Activated naive CD8-positive, alpha-beta T cell treated with anti-CD3 and anti-CD28 coated beads, Interleukin-2, amount 10 ng/mL, durations not matched to agents 7 days and 5 days (primary cell): Measurements from ENCODE around the gene GIMAP4. TPM values are rescaled to one million over a fixed set of nuclear protein-coding genes. Genes with fewer than 3 reads are reported as not detected.
"Not testable (repeated sequence)": the region's sequence is repeated elsewhere in the genome, so short reads cannot be mapped to it uniquely, and the experiment has no call there.

Experiments used
- ATAC-seq: fragments of 150-1000 bp; cut with Tn5 transposase; one replicate; pipeline ENCODE4 v1.10.0; 2021; ENCODE audit warnings: low read depth, moderate library complexity
- POLR2A ChIA-PET: fragments of 350-600 bp; sonication (Branson Sonifier 250); formaldehyde crosslinking; loops from one replicate; lab custom pipeline; 2021; ENCODE audit warnings: antibody characterized with exemption; lab: Charles Lee
- DNase-seq: peaks from one replicate; pipeline ENCODE4 v3.0.0; 2021
- H3K27ac Mint-ChIP-seq: one replicate; pipeline ENCODE4 v1.8.0; 2022; ENCODE audit warnings: mild to moderate bottlenecking, mixed read lengths
- H3K27me3 Mint-ChIP-seq: one replicate; pipeline ENCODE4 v1.8.0; 2022; ENCODE audit warnings: mild to moderate bottlenecking, moderate library complexity, mixed read lengths
- H3K36me3 Mint-ChIP-seq: one replicate; pipeline ENCODE4 v1.8.0; 2021; ENCODE audit warnings: mild to moderate bottlenecking, mixed read lengths
- H3K4me1 Mint-ChIP-seq: one replicate; pipeline ENCODE4 v1.8.0; 2021; ENCODE audit warnings: mixed read lengths
- H3K4me3 Mint-ChIP-seq: one replicate; pipeline ENCODE4 v1.8.0; 2022; ENCODE audit warnings: mild to moderate bottlenecking, moderate library complexity, mixed read lengths
- H3K9me3 Mint-ChIP-seq: one replicate; pipeline ENCODE4 v1.8.0; 2021; ENCODE audit warnings: mixed read lengths
- total RNA-seq, 2 experiments: library from RNA; stranded (reverse); gene quantifications; one replicate each; pipeline ENCODE4 v1.2.3, GENCODE V29; 2021

GIMAP4 gene
- total RNA-seq, 2 experiments from 2014 or later: 285 to 288 TPM

DNA sequence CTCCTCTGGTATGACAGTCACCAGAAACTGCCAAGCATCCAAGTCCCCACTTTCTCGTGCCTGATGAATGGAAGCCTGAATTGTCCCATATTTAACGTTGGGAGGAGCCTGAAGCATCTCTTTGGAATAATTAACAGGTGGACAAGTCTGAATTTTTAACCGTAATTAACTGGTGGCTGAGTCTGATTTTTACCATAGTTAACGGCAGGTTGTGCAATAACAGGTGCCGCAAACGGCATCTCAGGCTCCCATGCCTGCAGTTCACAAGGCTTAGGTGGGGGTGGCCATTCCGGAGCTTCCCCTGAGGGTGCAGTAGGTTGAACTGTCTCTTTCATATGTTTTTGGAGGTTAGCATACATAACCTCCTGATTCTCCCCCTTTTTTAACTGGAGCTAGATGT, 2.0 kb upstream of the GIMAP4 start:
- H3K27ac Mint-ChIP-seq: peak overlapping the region; percentile 56
- H3K36me3 Mint-ChIP-seq: peaks cover 44% of the 10 kb centered on the region
- peak overlapping the region; percentile 54 for H3K4me3 Mint-ChIP-seq
- peaks cover 16% of the 10 kb centered on the region for H3K9me3 Mint-ChIP-seq
- H3K4me1 Mint-ChIP-seq: peaks cover 59% of the 10 kb centered on the region
- DNase-seq (no peak), ATAC-seq (no peak)
- no peaks in the 10 kb centered on the region for H3K27me3 Mint-ChIP-seq
- POLR2A ChIA-PET: interaction anchor here (0.6 to 7.3 kb wide), 6 partner anchors 51 to 190 kb away, joined by 3 to 81 read pairs (median 4); partner anchors contain the start of genes GIMAP1, GIMAP7 and GIMAP8

DNA sequence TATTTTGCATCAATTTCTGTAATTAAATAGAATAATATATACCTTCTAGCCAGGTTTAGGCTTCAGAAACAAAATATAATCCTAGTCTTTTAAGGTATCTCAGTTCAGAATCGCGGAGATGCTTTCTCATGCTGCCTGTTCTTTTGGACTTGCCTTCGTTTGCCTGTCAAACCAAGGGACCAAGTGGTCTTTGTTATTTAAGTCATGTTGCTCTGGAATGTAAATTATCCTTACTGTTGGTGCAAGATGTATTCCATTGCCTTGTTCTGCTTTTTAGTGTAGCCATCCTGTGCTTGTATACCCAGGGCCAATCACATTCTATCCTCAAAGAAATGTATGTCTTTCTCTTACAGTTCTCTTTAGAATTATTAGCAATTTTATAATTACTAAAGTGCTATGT, 1.1 kb upstream of the GIMAP4 start:
- Mint-ChIP-seq H3K4me3 (peak overlapping the region; percentile 94), H3K9me3 (peaks cover 9% of the 10 kb centered on the region), H3K36me3 (peaks cover 45% of the 10 kb centered on the region), H3K4me1 (peaks cover 59% of the 10 kb centered on the region), H3K27me3 (no peaks in the 10 kb centered on the region), H3K27ac (peak overlapping the region; percentile 64)
- no peak for DNase-seq
- ATAC-seq: no peak
- POLR2A ChIA-PET: interaction anchor here (1.4 to 7.3 kb wide), 6 partner anchors 49 to 167 kb away, joined by 3 to 103 read pairs (median 14); partner anchors contain the start of genes GIMAP1, GIMAP6, GIMAP7 and GIMAP8

DNA sequence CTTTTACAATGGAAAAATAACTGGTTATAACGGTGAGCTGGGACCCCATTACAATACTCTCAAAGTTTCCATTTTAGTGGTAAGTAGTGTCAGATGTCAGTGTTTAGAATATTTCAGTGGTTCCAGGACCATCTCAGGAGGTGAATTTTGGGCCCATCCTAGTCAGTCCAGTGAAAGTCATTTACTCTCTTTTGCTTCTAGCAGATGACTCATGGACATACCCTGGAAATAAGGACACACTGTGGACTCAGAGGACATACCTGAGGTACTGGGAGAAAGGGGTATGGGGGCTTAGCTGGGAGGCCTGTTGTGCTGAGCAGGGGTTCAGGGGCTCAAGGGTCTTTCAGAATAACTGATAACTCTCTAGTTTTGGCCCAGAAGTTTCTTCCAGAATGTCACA, 618 bp upstream of the GIMAP4 start:
- Mint-ChIP-seq H3K4me3 (peak overlapping the region; percentile 94), H3K27ac (peak overlapping the region; percentile 96), H3K36me3 (peaks cover 47% of the 10 kb centered on the region), H3K4me1 (peaks cover 59% of the 10 kb centered on the region), H3K9me3 (peaks cover 6% of the 10 kb centered on the region), H3K27me3 (no peaks in the 10 kb centered on the region)
- POLR2A ChIA-PET: interaction anchor here (0.7 to 7.3 kb wide), 17 partner anchors 21 to 189 kb away, joined by 3 to 103 read pairs (median 11); partner anchors contain the start of genes GIMAP1, GIMAP2, GIMAP6 and GIMAP7
- no peak for DNase-seq
- ATAC-seq: no peak

DNA sequence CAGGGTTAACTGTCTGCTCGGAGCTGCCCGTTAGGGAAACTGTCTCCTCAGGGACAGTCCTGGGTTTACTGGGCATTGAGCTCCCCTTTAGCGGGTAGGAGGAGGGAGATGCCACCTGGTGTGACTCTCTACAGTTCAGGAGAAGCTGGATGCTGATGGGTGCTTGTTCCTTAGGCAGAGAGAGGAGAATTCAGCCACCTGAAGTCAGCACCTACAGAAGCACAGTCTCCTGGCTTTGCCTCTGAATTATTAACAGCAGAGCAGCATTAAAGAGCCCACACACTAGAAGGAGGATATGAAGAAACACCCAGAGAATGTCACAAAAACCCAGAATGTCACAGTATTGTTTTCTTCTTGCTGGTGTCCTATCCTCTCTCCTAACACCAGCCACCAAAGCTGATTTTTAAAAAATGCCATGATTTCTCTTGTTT, 696 bp downstream of the GIMAP4 start:
- peak overlapping the region; percentile 96 for H3K27ac Mint-ChIP-seq
- POLR2A ChIA-PET: interaction anchor here (1.0 to 7.3 kb wide), 22 partner anchors 16 to 187 kb away, joined by 3 to 103 read pairs (median 8); partner anchors contain the start of genes GIMAP1, GIMAP2, GIMAP5 and GIMAP6
- ATAC-seq (peak; percentile 18), DNase-seq (peak; percentile 41)
- H3K36me3 Mint-ChIP-seq: peaks cover 51% of the 10 kb centered on the region
- H3K4me1 Mint-ChIP-seq: peaks cover 55% of the 10 kb centered on the region
- H3K4me3 Mint-ChIP-seq: peak overlapping the region; percentile 94
- H3K27me3 Mint-ChIP-seq: no peaks in the 10 kb centered on the region
- peaks cover 5% of the 10 kb centered on the region for H3K9me3 Mint-ChIP-seq

DNA sequence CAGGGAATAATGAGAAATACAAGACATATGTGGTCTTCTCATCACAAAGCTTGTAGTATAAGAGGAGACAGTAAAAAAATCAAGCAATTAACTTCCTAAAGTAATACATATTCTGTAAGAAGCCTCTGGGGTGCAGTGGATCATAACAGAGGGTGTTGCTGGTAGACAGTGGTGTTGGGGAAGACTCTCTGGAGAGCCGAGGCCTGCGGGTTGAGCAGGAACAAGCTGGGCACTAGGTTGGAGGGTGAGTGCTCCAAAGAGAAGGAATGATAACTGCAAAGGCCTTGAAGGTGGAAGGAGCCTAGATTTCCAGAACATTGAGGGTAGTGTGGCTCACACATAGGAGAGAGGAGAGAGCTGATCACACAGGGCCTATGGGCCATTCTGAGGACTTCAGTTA, 1.5 kb downstream of the GIMAP4 start:
- Mint-ChIP-seq H3K4me3 (peak overlapping the region; percentile 94), H3K36me3 (peaks cover 56% of the 10 kb centered on the region), H3K27me3 (no peaks in the 10 kb centered on the region), H3K9me3 (peaks cover 8% of the 10 kb centered on the region), H3K4me1 (peaks cover 47% of the 10 kb centered on the region), H3K27ac (peak overlapping the region; percentile 93)
- ATAC-seq (peak; percentile 51), DNase-seq (peak; percentile 41)
- POLR2A ChIA-PET: interaction anchor here (0.7 to 7.3 kb wide), 13 partner anchors 15 to 187 kb away, joined by 3 to 103 read pairs (median 10); partner anchors contain the start of genes GIMAP1, GIMAP2, GIMAP7 and GIMAP8

DNA sequence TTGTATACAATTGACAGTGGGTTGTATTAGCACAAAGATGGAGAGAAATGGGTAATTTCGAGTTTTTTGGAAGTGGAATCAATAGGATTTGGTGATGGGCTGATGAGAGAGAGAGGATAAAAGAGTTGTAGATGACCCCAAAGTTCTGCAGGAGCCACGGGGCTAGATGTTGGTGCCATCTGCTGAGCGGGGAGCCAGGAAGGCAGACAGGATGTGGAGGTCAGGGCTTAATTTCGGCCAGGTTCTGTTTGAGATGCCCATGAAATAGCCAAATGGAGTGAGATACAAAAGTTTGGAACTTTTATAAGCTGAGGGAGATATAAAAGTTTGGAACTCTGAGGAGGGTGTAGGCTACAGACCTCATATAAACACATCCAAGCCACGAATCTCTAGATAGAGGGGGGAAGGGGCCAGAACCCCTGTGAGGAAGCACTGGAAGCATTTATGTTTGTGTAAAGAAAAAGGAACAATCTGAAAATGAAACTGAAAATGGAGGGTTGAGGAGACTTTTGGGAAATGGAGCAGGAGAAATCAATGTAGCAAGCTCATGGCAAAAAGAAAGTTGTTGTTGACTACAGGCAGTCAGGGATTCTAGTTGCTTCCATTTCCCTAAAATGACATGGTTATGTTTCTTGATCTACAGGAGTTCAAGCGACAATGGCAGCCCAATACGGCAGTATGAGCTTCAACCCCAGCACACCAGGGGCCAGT, 2.2 kb downstream of the GIMAP4 start:
- H3K36me3 Mint-ChIP-seq: peaks cover 62% of the 10 kb centered on the region
- POLR2A ChIA-PET: interaction anchor here (0.7 to 7.3 kb wide), 14 partner anchors 18 to 186 kb away, joined by 3 to 103 read pairs (median 8); partner anchors contain the start of genes GIMAP1, GIMAP2, GIMAP7 and GIMAP8
- peak overlapping the region; percentile 93 for H3K27ac Mint-ChIP-seq
- peaks cover 13% of the 10 kb centered on the region for H3K9me3 Mint-ChIP-seq
- ATAC-seq: no peak
- peaks cover 43% of the 10 kb centered on the region for H3K4me1 Mint-ChIP-seq
- no peak for DNase-seq
- H3K4me3 Mint-ChIP-seq: peak overlapping the region; percentile 94
- H3K27me3 Mint-ChIP-seq: no peaks in the 10 kb centered on the region

DNA sequence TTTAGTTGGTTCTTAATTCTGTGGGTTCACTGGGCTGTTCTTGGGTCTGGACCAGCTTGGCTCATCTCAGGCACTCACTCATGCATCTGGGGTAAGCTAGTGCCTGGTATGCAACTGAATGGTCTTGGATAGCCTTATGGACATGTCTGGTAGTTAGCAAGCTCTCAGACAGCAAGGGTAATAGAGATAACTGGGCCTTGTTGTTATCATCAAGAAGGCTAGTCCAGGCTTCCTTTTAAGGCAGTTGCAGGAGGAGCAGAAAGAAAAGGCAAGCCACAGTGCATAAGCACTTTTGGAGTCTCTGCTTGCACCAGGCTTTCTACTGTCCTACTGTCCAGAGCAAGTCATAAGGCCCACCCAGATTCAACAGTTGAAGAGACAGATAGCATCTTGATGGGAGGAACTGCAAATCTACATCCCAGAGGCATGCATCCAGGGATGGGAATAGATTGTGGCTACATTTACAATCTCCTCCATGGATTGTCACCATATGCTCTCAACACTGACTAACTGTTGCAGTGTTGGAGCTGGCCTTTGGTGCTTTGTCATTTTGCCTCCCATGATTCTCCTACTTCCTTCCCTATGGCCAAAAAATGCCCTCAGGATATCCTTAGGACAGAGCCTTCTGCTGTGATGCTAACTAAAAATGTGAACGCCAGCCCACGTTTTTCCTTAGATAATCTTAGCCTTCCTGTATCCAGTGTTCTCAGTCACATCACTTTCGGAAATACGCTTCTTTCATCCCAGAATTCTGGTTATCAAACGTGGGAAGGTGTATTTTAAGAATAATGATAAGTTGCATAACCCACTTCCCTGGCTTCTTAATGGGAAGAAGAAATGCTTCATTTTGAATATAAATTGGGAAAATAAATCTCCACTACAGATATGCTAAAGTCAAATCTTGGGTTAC, 3.6 kb downstream of the GIMAP4 start:
- POLR2A ChIA-PET: interaction anchor here (0.6 to 7.3 kb wide), 8 partner anchors 18 to 184 kb away, joined by 3 to 103 read pairs (median 4); partner anchors contain the start of genes GIMAP6, GIMAP7 and GIMAP8
- Mint-ChIP-seq H3K4me1 (peaks cover 35% of the 10 kb centered on the region), H3K4me3 (peak overlapping the region; percentile 94), H3K9me3 (peaks cover 20% of the 10 kb centered on the region), H3K27ac (peak overlapping the region; percentile 73), H3K27me3 (no peaks in the 10 kb centered on the region), H3K36me3 (peaks cover 75% of the 10 kb centered on the region)
- DNase-seq: no peak
- ATAC-seq: no peak

DNA sequence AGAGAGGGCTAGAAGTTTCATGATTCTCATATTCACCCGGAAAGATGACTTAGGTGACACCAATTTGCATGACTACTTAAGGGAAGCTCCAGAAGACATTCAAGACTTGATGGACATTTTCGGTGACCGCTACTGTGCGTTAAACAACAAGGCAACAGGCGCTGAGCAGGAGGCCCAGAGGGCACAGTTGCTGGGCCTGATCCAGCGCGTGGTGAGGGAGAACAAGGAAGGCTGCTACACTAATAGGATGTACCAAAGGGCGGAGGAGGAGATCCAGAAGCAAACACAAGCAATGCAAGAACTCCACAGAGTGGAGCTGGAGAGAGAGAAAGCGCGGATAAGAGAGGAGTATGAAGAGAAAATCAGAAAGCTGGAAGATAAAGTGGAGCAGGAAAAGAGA, 5.3 kb downstream of the GIMAP4 start:
- peaks cover 28% of the 10 kb centered on the region for H3K4me1 Mint-ChIP-seq
- no peak overlapping the region for H3K4me3 Mint-ChIP-seq
- H3K27ac Mint-ChIP-seq: no peak overlapping the region
- H3K27me3 Mint-ChIP-seq: no peaks in the 10 kb centered on the region
- peaks cover 89% of the 10 kb centered on the region for H3K36me3 Mint-ChIP-seq
- POLR2A ChIA-PET: interaction anchor here (2.0 kb wide), 1 partner anchor 124 kb away, joined by 5 read pairs; no protein-coding TSS in a partner anchor
- peaks cover 31% of the 10 kb centered on the region for H3K9me3 Mint-ChIP-seq
- DNase-seq: no peak
- ATAC-seq: no peak

DNA sequence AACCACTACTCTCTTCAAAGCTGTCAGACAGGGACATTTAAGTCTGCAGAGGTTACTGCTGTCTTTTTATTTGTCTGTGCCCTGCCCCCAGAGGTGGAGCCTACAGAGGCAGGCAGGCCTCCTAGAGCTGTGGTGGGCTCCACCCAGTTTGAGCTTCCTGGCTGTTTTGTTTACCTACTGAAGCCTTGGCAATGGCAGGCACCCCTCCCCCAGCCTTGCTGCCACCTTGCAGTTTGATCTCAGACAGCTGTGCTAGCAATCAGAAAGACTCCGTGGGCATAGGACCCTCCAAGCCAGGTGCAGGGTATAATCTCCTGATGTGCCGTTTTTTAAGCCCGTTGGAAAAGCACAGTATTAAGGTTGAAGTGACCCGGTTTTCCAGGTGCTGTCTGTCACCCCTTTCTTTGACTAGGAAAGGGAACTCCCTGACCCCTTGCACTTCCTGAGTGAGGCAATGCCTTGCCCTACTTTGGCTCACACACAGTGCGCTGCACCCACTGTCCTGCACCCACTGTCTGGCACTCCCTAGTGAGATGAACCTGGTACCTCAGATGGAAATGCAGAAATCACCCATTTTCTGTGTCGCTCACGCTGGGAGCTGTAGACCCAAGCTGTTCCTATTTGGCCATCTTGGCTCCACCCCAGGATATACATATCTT, 12.9 kb downstream of the GIMAP4 start:
- H3K4me3 Mint-ChIP-seq, ATAC-seq, H3K27me3 Mint-ChIP-seq, POLR2A ChIA-PET, DNase-seq: not testable (repeated sequence)
- H3K9me3 Mint-ChIP-seq: peaks cover 43% of the 10 kb centered on the region
- peaks cover 18% of the 10 kb centered on the region for H3K4me1 Mint-ChIP-seq
- peaks cover 84% of the 10 kb centered on the region for H3K36me3 Mint-ChIP-seq
- peak overlapping the region; percentile 40 for H3K27ac Mint-ChIP-seq

DNA sequence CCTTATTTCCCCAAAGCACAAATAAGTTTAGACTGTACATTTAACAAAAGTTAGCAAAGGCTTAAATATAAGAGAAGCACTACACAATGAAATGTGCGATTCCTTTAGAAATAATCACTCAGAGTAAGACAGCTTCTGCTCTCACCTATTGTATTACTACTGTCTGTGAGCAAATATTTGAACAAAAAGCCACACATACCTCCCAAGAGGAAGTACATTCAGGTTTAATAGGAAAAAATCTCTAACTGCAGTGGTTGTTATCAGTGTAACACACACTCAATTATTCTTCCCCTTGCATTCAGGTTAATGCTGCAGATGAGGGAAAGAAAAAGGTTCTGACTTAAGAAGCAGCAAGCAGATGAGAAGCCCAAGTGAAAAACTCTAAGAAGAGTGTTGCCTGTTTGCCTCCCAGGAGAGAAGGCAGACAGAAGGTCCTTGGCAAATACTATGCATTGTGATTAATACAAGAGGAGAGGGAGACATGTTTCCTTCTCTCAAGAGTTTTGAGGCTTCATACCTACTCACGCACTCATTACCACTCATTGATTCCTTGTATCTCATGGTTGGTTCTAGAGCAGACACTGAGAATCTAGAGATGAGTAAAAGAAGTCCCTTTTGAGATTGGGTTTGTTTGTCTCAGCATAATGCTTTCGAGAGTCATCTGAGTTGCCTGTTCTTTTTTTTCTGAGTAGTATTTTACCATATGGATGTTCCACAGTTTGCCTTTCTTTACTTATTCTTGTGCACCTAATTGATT, 13.6 kb downstream of the GIMAP4 start:
- peaks cover 39% of the 10 kb centered on the region for H3K9me3 Mint-ChIP-seq
- no peak overlapping the region for H3K27ac Mint-ChIP-seq
- no peak for ATAC-seq
- no peak for DNase-seq
- peaks cover 19% of the 10 kb centered on the region for H3K4me1 Mint-ChIP-seq
- peaks cover 76% of the 10 kb centered on the region for H3K36me3 Mint-ChIP-seq
- no peak overlapping the region for H3K4me3 Mint-ChIP-seq
- POLR2A ChIA-PET: interaction anchor here (0.7 kb wide), 1 partner anchor 66 kb away, joined by 3 read pairs; the partner anchor contains the start of gene GIMAP7
- H3K27me3 Mint-ChIP-seq: no peaks in the 10 kb centered on the region

DNA sequence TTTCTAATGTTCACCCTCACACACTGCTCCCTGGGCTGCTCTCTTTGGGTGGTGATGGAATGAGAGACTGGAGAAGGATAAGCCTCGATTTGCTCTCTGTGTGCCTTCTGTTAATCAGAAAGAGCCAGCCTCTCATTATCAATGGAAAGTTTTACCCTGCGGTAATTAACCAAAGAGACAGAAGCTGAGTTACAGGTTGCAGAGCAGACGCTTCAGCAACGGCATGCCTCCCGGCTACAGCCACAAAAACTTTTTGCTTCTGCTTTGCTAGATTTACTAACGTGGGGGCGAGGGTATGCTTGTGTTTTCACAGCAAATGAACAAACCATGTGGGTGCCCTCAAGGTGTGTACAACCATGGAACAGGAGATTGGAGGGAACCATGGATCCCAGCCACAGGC, 18.0 kb downstream of the GIMAP4 start:
- Mint-ChIP-seq H3K36me3 (peaks cover 47% of the 10 kb centered on the region), H3K4me1 (peaks cover 20% of the 10 kb centered on the region), H3K27ac (peak overlapping the region; percentile 36), H3K4me3 (no peak overlapping the region), H3K27me3 (no peaks in the 10 kb centered on the region), H3K9me3 (peaks cover 23% of the 10 kb centered on the region)
- no peak for ATAC-seq
- POLR2A ChIA-PET: no interaction called here
- no peak for DNase-seq
